Kidney epithelial cell (primary cell): ENCODE measurements around the gene GRK3. TPM values are rescaled to one million over a fixed set of nuclear protein-coding genes. Genes with fewer than 3 reads are reported as not detected.

Experiments
- DNase-seq: peaks from one replicate; pipeline ENCODE4 v3.0.0-alpha.2; 2010; ENCODE audit warnings: low read depth
- H3K27me3 ChIP-seq: 2 replicates; pipeline ENCODE4 v1.6.0; 2011; ENCODE audit warnings: low read length; ENCODE audit not compliant: control insufficient read depth, insufficient read depth
- H3K36me3 ChIP-seq: 2 replicates; pipeline ENCODE4 v1.5.1; 2011; ENCODE audit warnings: low read length; ENCODE audit not compliant: control insufficient read depth, insufficient read depth
- H3K4me3 ChIP-seq: 2 replicates; pipeline ENCODE4 v1.5.1; 2011; ENCODE audit warnings: low read depth, mild to moderate bottlenecking, control low read depth, low read length
- total RNA-seq: library from RNA; depleted of rRNA; stranded (reverse); fragments of >200 nt; gene quantifications from 2 replicates; pipeline ENCODE4 v1.2.3, GENCODE V29; 2015
- TF ChIP-seq, protein P1 (sequence below): IDR thresholded peaks from 2 replicates; pipeline ENCODE4 v1.5.1; 2011; ENCODE audit warnings: mild to moderate bottlenecking, moderate library complexity, low read length, control low read depth, inconsistent platforms; ENCODE audit not compliant: insufficient read depth, poor library complexity, severe bottlenecking

The GRK3 gene
- total RNA-seq, 1 donor from 2014 or later: 5.8 TPM

DNA sequence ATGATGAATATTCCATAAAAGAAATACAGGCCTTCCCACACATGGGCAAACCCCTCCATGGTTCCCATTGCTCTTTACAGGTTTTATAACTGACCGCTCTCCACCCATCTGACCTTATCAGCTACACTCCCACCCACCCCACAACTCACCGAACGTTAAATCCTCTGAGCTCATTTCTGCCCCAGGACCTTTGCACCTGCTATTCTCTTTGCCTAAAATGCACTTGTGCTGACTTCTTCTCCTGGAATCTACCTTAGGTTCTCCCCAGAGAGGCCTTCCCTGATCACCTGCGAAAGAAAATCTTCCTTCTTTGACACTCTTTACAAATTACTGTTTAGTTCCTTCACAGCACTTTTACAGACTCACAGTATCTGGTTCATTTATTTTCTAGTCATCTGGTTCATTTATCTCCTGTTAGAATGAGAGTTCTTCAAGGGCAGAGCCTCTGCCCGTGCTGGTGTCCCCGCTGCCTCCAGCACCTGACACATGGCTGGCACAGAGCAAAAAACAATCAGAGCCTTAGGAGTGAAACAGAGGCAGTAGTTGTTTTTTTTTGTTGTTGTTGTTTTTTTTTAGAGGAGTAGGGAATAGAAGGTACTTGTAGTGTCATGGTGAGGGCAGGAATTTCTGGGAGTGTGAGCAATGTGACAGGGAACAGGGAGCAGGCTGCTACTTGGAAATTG is 21.6 kb upstream of the GRK3 start:
- Histone ChIP-seq H3K27me3 (peaks cover 3% of the 10 kb centered on the region), H3K4me3 (no peak overlapping the region), H3K36me3 (no peaks in the 10 kb centered on the region)
- TF ChIP-seq, protein P1, sequence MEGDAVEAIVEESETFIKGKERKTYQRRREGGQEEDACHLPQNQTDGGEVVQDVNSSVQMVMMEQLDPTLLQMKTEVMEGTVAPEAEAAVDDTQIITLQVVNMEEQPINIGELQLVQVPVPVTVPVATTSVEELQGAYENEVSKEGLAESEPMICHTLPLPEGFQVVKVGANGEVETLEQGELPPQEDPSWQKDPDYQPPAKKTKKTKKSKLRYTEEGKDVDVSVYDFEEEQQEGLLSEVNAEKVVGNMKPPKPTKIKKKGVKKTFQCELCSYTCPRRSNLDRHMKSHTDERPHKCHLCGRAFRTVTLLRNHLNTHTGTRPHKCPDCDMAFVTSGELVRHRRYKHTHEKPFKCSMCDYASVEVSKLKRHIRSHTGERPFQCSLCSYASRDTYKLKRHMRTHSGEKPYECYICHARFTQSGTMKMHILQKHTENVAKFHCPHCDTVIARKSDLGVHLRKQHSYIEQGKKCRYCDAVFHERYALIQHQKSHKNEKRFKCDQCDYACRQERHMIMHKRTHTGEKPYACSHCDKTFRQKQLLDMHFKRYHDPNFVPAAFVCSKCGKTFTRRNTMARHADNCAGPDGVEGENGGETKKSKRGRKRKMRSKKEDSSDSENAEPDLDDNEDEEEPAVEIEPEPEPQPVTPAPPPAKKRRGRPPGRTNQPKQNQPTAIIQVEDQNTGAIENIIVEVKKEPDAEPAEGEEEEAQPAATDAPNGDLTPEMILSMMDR: no peak
- no peak for DNase-seq

DNA sequence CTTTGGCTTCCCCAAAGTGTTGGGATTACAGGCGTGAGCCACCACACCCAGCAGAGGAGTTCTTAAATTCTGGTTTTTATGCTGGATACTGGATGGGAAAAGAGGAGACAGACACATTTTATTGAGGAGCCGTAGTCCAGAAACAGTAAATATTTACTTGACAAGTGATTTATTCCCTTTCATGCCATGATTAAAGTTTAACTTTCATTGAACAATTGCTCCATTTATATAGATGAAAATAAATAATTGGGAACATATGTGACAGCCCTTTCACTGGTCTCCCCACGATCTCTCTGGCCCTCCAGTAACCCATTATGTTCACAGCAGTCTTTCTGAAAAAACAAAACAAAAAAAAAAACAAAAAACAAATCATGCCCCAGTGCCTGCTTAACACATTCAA is 19.3 kb upstream of the GRK3 start:
- Histone ChIP-seq H3K27me3 (peaks cover 3% of the 10 kb centered on the region), H3K4me3 (no peak overlapping the region), H3K36me3 (no peaks in the 10 kb centered on the region)
- TF ChIP-seq, protein P1: no peak
- DNase-seq: no peak

DNA sequence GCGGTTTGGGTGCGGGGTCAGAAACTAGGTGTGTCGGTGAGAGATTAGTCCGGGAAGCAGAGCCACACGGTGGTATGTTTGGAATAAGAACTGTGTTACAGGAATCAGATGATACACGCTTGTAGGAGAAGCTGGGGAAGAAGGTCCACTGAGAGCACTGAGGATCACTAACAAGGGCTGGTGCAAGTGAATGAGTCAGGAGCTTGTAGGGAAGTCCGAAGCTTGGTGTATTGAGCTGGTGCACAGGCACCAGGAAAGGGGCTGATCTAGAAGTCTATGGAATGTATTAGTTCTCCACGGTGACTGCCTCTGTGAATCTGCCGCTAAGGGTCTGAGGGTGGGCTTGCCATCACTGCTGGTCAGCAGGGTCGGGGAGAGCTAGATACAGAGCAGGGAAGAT is 18.8 kb upstream of the GRK3 start:
- TF ChIP-seq, protein P1: no peak
- Histone ChIP-seq H3K4me3 (no peak overlapping the region), H3K36me3 (no peaks in the 10 kb centered on the region), H3K27me3 (peaks cover 3% of the 10 kb centered on the region)
- no peak for DNase-seq

DNA sequence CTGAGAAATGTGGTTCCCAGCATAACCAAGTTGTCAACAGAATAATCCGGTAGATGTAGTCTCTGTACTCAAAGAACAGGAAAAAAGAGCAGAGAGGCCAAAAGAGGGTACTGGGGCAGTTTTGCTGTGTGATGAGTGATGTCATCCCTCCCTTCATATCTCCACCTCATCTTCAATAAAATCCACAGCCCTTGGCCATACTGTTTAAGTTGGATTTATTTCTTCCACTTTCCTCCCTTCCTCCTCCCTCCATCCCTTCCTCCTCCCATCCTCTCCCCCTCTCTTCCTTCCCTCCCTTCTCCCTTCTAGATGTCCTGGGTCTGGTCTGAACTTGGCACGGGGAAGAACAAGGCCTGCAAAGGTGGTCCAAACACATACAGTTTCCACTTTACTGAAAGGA is 18.2 kb upstream of the GRK3 start:
- Histone ChIP-seq H3K4me3 (no peak overlapping the region), H3K27me3 (peaks cover 3% of the 10 kb centered on the region), H3K36me3 (no peaks in the 10 kb centered on the region)
- TF ChIP-seq, protein P1: no peak
- no peak for DNase-seq

DNA sequence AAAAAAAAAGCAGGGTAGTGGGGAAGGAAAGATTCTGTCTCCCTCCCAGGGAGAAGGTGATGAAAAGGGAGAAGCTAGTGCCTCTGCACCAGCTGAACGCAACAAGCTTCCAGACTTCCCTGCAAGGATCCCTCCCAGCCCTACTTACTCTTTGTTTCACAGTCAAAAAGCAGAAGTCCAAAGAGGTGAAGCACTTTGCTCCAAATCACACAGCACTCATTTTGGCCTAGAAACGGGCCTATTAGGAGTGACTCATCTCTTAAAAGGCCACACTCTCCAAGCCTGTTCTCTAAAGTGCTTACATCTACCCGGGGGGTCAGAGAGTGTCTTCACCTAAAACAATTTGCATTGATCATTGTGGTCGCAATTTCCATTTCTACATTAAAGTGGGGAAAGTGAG is 17.7 kb upstream of the GRK3 start:
- H3K4me3 ChIP-seq: no peak overlapping the region
- H3K27me3 ChIP-seq: peaks cover 3% of the 10 kb centered on the region
- TF ChIP-seq, protein P1: no peak
- no peaks in the 10 kb centered on the region for H3K36me3 ChIP-seq
- no peak for DNase-seq

DNA sequence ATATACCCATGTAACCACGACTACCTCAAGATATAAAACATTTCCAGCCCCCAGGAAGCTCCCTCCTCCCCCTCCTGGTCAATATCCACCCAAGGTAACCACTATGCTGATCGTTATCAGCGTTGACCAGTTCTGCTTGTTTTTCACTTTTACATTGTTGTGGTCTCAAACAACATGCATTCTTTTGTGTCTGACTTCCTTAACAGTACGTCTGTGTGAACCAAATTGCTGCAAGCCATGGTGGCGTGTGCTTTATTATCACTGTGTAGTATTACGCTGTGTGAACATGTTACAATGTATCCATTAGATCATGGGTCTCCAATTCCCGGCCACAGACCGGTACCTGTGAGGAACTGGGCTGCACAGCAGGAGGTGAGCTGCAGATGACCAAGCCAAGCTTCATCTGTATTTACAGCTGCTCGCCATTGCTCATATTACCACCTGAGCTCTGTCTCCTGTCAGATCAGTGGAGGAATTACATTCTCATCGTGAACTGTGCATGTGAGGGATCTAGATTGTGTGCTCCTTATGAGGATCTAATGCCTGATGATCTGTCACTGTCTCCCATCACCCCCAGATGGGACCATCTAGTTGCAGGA is 15.5 kb upstream of the GRK3 start:
- Histone ChIP-seq H3K4me3 (no peak overlapping the region), H3K36me3 (no peaks in the 10 kb centered on the region), H3K27me3 (peaks cover 3% of the 10 kb centered on the region)
- no peak for DNase-seq
- TF ChIP-seq, protein P1: no peak
